IgD-negative memory B cell (primary cell): ENCODE measurements around the gene C1R. TPM values are rescaled to one million over a fixed set of nuclear protein-coding genes. Genes with fewer than 3 reads are reported as not detected.
A peak's percentile ranks its signal among the peaks of the same experiment; 100 is the strongest.
"Not testable (repeated sequence)": the region's sequence is repeated elsewhere in the genome, so short reads cannot be mapped to it uniquely, and the experiment has no call there.

Experiments used
- H3K27ac Mint-ChIP-seq, 3 donors: one replicate each; pipeline ENCODE4 v1.8.0; 2020 to 2022; ENCODE audit warnings: mild to moderate bottlenecking in 3 of 3, mixed read lengths in 3 of 3, moderate library complexity in 1 of 3
- H3K27me3 Mint-ChIP-seq: one replicate; pipeline ENCODE4 v1.8.0; 2021; ENCODE audit warnings: mixed read lengths
- H3K36me3 Mint-ChIP-seq: one replicate; pipeline ENCODE4 v1.8.0; 2020; ENCODE audit warnings: mild to moderate bottlenecking, mixed read lengths
- H3K4me1 Mint-ChIP-seq, 3 donors: one replicate each; pipeline ENCODE4 v1.8.0; 2020 to 2022; ENCODE audit warnings: mixed read lengths in 3 of 3, mild to moderate bottlenecking in 1 of 3
- H3K4me3 Mint-ChIP-seq, 4 donors: one replicate each; pipeline ENCODE4 v1.8.0; 2020 to 2022; ENCODE audit warnings: mild to moderate bottlenecking in 4 of 4, mixed read lengths in 4 of 4, moderate library complexity in 3 of 4
- H3K9me3 Mint-ChIP-seq, 3 donors: one replicate each; pipeline ENCODE4 v1.8.0; 2020 to 2021; ENCODE audit warnings: mixed read lengths in 3 of 3, mild to moderate bottlenecking in 1 of 3
- polyA plus RNA-seq: library from polyadenylated mRNA; unstranded; fragments of 300-500 nt; fragmentation: Illumina TruSeq; gene quantifications from one replicate; pipeline ENCODE4 v1.2.3, GENCODE V29; 2021

C1R gene
- polyA plus RNA-seq, 1 donor from 2014 or later, result not detected

DNA sequence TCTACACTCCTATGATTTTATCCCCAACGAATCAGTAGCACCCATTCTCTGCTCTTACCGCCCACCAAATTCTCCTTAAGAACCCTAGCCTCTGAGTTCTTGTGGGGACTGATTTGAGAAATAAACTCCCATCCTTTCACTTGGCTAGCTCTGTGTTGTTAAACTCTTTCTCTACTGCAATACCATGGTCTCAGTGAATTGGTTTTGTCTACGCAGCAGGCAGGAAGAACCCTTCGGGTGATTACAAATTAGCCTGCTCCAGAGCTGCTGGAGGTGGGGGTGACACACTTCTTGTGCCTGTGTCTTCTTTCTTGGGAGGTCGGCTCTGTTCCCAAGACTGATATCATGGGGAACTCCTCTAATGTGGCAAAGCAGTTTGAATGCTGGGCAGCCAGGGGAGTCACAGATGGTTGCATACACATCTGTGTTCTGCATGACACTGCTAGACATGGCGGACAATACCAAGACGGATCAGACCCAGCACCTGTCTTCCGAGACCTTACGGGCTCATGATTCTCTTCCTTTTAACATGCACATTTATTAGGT, 33.3 kb downstream of the C1R start:
- no peaks in the 10 kb centered on the region for H3K9me3 Mint-ChIP-seq
- peaks cover 0 to 2% (median 0%) of the 10 kb centered on the region in 3 donors for H3K4me1 Mint-ChIP-seq
- no peak overlapping the region for H3K4me3 Mint-ChIP-seq
- peaks cover 2% of the 10 kb centered on the region for H3K36me3 Mint-ChIP-seq
- H3K27ac Mint-ChIP-seq, result no peak overlapping the region
- H3K27me3 Mint-ChIP-seq, result peaks cover 21% of the 10 kb centered on the region

- Mint-ChIP-seq H3K36me3 (peaks cover 2% of the 10 kb centered on the region), H3K27me3 (peaks cover 21% of the 10 kb centered on the region), H3K27ac (no peak overlapping the region), H3K4me1 (peaks cover 0 to 2% (median 0%) of the 10 kb centered on the region in 3 donors), H3K9me3 (no peaks in the 10 kb centered on the region), H3K4me3 (no peak overlapping the region)
Measured at GRCh38 chr12:7058163-7058845, 33.9 kb downstream of the C1R start.

- peaks cover 21% of the 10 kb centered on the region for H3K27me3 Mint-ChIP-seq
- H3K36me3 Mint-ChIP-seq, result not testable (repeated sequence)
Measured at GRCh38 chr12:7055736-7056135, 36.5 kb downstream of the C1R start.

GRCh38 chr12:7054925-7055324, 37.3 kb downstream of the C1R start:
- H3K4me1 Mint-ChIP-seq, result peaks cover 0 to 2% (median 0%) of the 10 kb centered on the region in 3 donors
- no peak overlapping the region for H3K27ac Mint-ChIP-seq
- no peak overlapping the region for H3K4me3 Mint-ChIP-seq
- peaks cover 18% of the 10 kb centered on the region for H3K27me3 Mint-ChIP-seq
- H3K36me3 Mint-ChIP-seq, result peaks cover 3% of the 10 kb centered on the region
- no peaks in the 10 kb centered on the region for H3K9me3 Mint-ChIP-seq

More at GRCh38 chr12:7055736-7056135, 36.5 kb downstream of the C1R start:
- not testable (repeated sequence) for H3K4me1 Mint-ChIP-seq, H3K9me3 Mint-ChIP-seq, H3K4me3 Mint-ChIP-seq, H3K27ac Mint-ChIP-seq

DNA sequence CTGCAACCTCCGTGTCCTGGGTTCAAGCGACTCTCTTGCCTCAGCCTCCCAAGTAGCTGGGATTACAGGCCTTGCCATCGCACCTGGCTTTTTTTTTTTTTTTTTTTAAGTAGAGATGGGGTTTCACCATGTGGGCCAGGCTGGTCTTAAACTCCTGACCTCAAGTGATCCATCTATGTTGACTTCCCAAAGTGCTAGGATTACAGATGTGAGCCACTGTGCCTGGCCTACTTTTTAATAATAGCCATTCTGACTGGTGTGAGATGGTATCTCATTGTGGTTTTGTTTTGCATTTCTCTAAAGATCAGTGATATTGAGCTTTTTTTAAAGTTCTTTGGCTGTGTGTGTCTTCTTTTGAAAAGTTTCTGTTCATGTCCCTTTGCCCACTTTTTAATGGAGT, 42.3 kb downstream of the C1R start:
- not testable (repeated sequence) for H3K36me3 Mint-ChIP-seq, H3K27ac Mint-ChIP-seq, H3K9me3 Mint-ChIP-seq, H3K4me1 Mint-ChIP-seq, H3K27me3 Mint-ChIP-seq, H3K4me3 Mint-ChIP-seq

GRCh38 chr12:7049445-7049951, 42.7 kb downstream of the C1R start:
- H3K36me3 Mint-ChIP-seq, H3K27ac Mint-ChIP-seq, H3K4me3 Mint-ChIP-seq, H3K9me3 Mint-ChIP-seq, H3K4me1 Mint-ChIP-seq, H3K27me3 Mint-ChIP-seq: not testable (repeated sequence)

DNA sequence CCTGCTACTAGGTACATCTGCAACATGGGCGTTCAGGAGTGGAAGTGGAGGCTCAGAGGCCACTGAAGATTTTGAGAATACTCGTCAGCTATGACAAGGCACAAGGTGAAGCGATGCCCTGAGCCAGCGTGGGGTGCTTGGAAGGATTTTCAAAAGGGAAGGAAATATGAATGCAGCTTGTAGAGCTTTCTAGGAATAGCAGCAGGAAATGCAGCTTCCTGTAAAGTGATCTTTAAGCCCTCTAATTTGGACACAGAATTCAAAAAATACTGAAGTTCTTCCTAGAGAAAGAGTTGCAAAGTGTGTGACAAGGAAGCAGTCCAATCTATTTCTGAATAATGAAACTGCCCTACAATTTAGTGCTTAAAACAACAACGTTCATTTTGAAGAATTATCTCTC, 44.9 kb downstream of the C1R start:
- peaks cover 0 to 9% (median 4%) of the 10 kb centered on the region in 3 donors for H3K4me1 Mint-ChIP-seq
- H3K27me3 Mint-ChIP-seq, result no peaks in the 10 kb centered on the region
- H3K9me3 Mint-ChIP-seq, result no peaks in the 10 kb centered on the region
- no peak overlapping the region for H3K4me3 Mint-ChIP-seq
- no peak overlapping the region for H3K27ac Mint-ChIP-seq
- H3K36me3 Mint-ChIP-seq, result peaks cover 3% of the 10 kb centered on the region

DNA sequence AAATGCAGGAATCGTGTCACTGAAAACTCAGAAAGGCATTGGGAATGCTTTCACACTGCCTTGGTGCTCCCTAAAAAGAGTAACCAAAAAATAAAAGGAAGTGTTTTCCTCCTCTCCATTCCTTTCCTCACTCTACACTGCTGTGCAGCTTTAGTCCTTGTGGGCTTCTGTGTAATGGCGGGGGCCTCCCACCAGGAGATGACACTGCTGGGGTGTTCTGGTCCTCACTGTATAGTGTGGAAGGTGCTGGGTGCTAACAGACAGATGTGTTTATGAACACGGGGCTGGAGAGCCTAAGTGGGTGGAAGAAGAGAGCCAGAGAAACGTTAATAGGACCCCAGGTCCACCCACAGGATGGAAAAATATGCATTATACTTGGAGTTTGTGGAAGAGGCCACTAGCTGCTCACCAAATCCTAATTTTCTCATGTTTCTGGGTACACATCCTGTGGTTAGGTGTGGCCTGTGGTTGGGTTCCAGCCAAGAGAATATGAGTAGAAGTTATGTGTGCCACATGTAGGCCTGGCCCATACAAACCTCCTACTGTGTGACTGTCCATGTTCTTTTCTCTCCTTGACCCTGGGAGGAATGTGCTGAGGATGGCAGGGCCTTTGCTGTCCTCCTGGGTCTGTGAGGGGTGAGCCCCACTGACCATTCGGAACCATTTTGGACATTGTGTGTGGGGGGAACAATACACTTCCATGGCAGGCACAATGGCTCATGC, 45.7 kb downstream of the C1R start:
- Mint-ChIP-seq H3K27me3 (no peaks in the 10 kb centered on the region), H3K9me3 (no peaks in the 10 kb centered on the region), H3K4me3 (no peak overlapping the region), H3K27ac (no peak overlapping the region), H3K4me1 (peaks cover 0 to 9% (median 4%) of the 10 kb centered on the region in 3 donors), H3K36me3 (peaks cover 5% of the 10 kb centered on the region)

DNA sequence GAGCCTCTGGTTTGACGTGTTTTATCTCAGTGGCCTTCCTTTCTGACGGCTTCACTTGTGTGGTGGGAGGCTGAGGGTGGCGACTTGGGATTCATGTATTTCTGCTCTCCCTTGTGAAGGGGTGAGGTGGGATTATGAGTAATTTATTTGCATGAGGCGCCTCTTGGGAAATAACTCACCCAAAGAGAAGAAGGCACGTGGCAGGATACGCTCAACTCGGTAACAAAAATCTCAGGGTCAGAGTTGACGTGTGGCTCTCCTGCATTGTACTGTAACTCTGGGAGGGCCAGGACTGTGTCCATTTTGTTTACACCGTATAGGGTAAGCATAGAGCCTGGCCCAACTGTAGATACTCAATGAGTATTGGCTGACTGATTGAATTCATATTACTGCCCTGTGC, 46.3 kb downstream of the C1R start:
- no peaks in the 10 kb centered on the region for H3K27me3 Mint-ChIP-seq
- no peaks in the 10 kb centered on the region for H3K9me3 Mint-ChIP-seq
- H3K4me1 Mint-ChIP-seq, result peaks cover 0 to 9% (median 4%) of the 10 kb centered on the region in 3 donors
- H3K4me3 Mint-ChIP-seq, result no peak overlapping the region
- peaks cover 3% of the 10 kb centered on the region for H3K36me3 Mint-ChIP-seq
- H3K27ac Mint-ChIP-seq, result no peak overlapping the region

- no peak overlapping the region for H3K27ac Mint-ChIP-seq
Measured at GRCh38 chr12:7042842-7043241, 49.4 kb downstream of the C1R start.

GRCh38 chr12:7039403-7039802, 52.8 kb downstream of the C1R start:
- no peaks in the 10 kb centered on the region for H3K27me3 Mint-ChIP-seq

More at GRCh38 chr12:7042842-7043241, 49.4 kb downstream of the C1R start:
- Mint-ChIP-seq H3K36me3 (peaks cover 2% of the 10 kb centered on the region), H3K27me3 (no peaks in the 10 kb centered on the region), H3K9me3 (no peaks in the 10 kb centered on the region), H3K4me3 (no peak overlapping the region), H3K4me1 (peaks cover 0 to 6% (median 2%) of the 10 kb centered on the region in 3 donors)

GRCh38 chr12:7038591-7038990, 53.7 kb downstream of the C1R start:
- Mint-ChIP-seq H3K4me3 (no peak overlapping the region), H3K9me3 (no peaks in the 10 kb centered on the region), H3K27me3 (no peaks in the 10 kb centered on the region), H3K27ac (peak overlapping the region in 1 of 3 donors; percentile 40), H3K4me1 (peaks cover 0 to 1% (median 0%) of the 10 kb centered on the region in 3 donors), H3K36me3 (peaks cover 3% of the 10 kb centered on the region)

More at GRCh38 chr12:7039403-7039802, 52.8 kb downstream of the C1R start:
- Mint-ChIP-seq H3K4me3 (no peak overlapping the region), H3K4me1 (peaks cover 0 to 1% (median 0%) of the 10 kb centered on the region in 3 donors), H3K36me3 (peaks cover 2% of the 10 kb centered on the region), H3K9me3 (no peaks in the 10 kb centered on the region), H3K27ac (no peak overlapping the region)

- not testable (repeated sequence) for H3K36me3 Mint-ChIP-seq, H3K9me3 Mint-ChIP-seq, H3K27me3 Mint-ChIP-seq, H3K27ac Mint-ChIP-seq, H3K4me1 Mint-ChIP-seq, H3K4me3 Mint-ChIP-seq
Measured at GRCh38 chr12:7037411-7037810, 54.8 kb downstream of the C1R start.

DNA sequence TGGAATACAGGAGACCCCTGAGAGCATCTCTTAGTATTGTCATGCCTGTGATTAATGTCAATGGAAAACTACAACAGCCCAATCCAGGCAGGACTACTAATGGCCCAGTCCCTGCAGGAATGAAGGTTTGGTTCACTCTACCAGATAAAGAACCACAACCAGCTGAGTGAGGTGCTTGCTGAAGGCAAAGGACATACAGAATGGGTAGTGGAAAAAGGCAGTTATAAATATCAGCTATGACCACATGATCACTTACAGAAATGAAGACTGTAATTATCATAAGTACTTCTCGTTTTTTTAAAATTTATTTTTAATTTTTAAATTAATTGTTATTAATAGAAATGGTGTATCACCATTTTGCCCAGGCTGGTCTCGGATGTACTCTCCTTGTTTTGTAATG, 56.8 kb downstream of the C1R start:
- no peak overlapping the region for H3K27ac Mint-ChIP-seq
- H3K4me1 Mint-ChIP-seq, result no peaks in the 10 kb centered on the region
- H3K4me3 Mint-ChIP-seq, result no peak overlapping the region
- peaks cover 4% of the 10 kb centered on the region for H3K27me3 Mint-ChIP-seq
- H3K9me3 Mint-ChIP-seq, result no peaks in the 10 kb centered on the region
- peaks cover 1% of the 10 kb centered on the region for H3K36me3 Mint-ChIP-seq

GRCh38 chr12:7034464-7034863, 57.8 kb downstream of the C1R start:
- H3K9me3 Mint-ChIP-seq, result no peaks in the 10 kb centered on the region

More at GRCh38 chr12:7034464-7034863, 57.8 kb downstream of the C1R start:
- Mint-ChIP-seq H3K4me1 (no peaks in the 10 kb centered on the region), H3K27me3 (peaks cover 4% of the 10 kb centered on the region), H3K36me3 (peaks cover 1% of the 10 kb centered on the region), H3K27ac (no peak overlapping the region), H3K4me3 (no peak overlapping the region)
